Natural killer cell (primary cell): ENCODE measurements around the gene ERGIC3. TPM values are rescaled to one million over a fixed set of nuclear protein-coding genes. Genes with fewer than 3 reads are reported as not detected.
A peak's percentile ranks its signal among the peaks of the same experiment; 100 is the strongest.

Source experiments
- ATAC-seq, 3 donors: fragments of 150-1000 bp in 2 of 3; fragments of 200-7000 bp in 1 of 3; cut with Tn5 transposase; 1 replicate in 1 of 3; 2 replicates in 2 of 3; pipeline ENCODE4 v1.10.0; 2021; ENCODE audit warnings: mild to moderate bottlenecking in 2 of 3, moderate library complexity in 2 of 3
- DNase-seq, 2 donors: peaks; one replicate each; pipeline versions ENCODE4 v3.0.0 to v3.0.0-alpha.2; 2013 to 2021; ENCODE audit warnings: mixed read lengths in 1 of 2
- H3K27ac ChIP-seq: one replicate; pipeline ENCODE4 v1.5.1; 2013; ENCODE audit warnings: mild to moderate bottlenecking, low read length
- H3K27me3 ChIP-seq: one replicate; pipeline ENCODE4 v1.6.1; 2013; ENCODE audit warnings: low read length; ENCODE audit not compliant: control insufficient read depth, insufficient read depth
- H3K36me3 ChIP-seq: one replicate; pipeline ENCODE4 v1.6.1; 2013; ENCODE audit warnings: low read length; ENCODE audit not compliant: control insufficient read depth, insufficient read depth
- H3K4me1 ChIP-seq: one replicate; pipeline ENCODE4 v1.6.1; 2013; ENCODE audit warnings: low read length; ENCODE audit not compliant: control insufficient read depth, insufficient read depth
- H3K4me3 ChIP-seq: one replicate; pipeline ENCODE4 v1.5.1; 2013; ENCODE audit warnings: low read length
- H3K9me3 ChIP-seq: one replicate; pipeline ENCODE4 v1.6.1; 2013; ENCODE audit warnings: low read length; ENCODE audit not compliant: control insufficient read depth, insufficient read depth
- H3K27ac Mint-ChIP-seq, 2 donors: one replicate each; pipeline ENCODE4 v1.8.0; 2022; ENCODE audit warnings: mild to moderate bottlenecking in 2 of 2, mixed read lengths in 2 of 2, moderate library complexity in 1 of 2
- H3K27me3 Mint-ChIP-seq, 2 donors: one replicate each; pipeline ENCODE4 v1.8.0; 2022; ENCODE audit warnings: low read depth in 2 of 2, mixed read lengths in 2 of 2
- H3K36me3 Mint-ChIP-seq: one replicate; pipeline ENCODE4 v1.8.0; 2022; ENCODE audit warnings: mixed read lengths
- H3K4me1 Mint-ChIP-seq, 2 donors: one replicate each; pipeline ENCODE4 v1.8.0; 2022; ENCODE audit warnings: mixed read lengths in 2 of 2
- H3K4me3 Mint-ChIP-seq: one replicate; pipeline ENCODE4 v1.8.0; 2022; ENCODE audit warnings: mild to moderate bottlenecking, moderate library complexity, mixed read lengths
- H3K9me3 Mint-ChIP-seq, 2 donors: one replicate each; pipeline ENCODE4 v1.8.0; 2022; ENCODE audit warnings: mixed read lengths in 2 of 2
- WGBS: methylation state at CpG from one replicate; pipeline ENCODE4 v1.1.7; 2013; ENCODE audit warnings: missing lambda C conversion rate; ENCODE audit not compliant: insufficient coverage; 5-methylcytosine and 5-hydroxymethylcytosine counted together
- intact Hi-C: fragments of 100-400 bp; cut with micrococcal nuclease; formaldehyde crosslinking; loops from one replicate; pipeline ENCODE4 v1.14.2; 2022
- total RNA-seq, 4 donors: library from RNA; stranded (reverse); fragments of 120-200 nt in 1 of 4; gene quantifications; one replicate each; pipeline versions ENCODE4 v1.2.3 to v1.2.4, GENCODE V29; 2013 to 2022
- TF ChIP-seq, protein P1 (sequence below): fragments of 200-600 bp; IDR thresholded peaks from one replicate; pipeline ENCODE4 v1.8.0; 2022; ENCODE audit warnings: antibody characterized with exemption

Gene ERGIC3
- total RNA-seq, 3 donors from 2014 or later (not counting 1 experiment from before 2014, with no cell fraction given): 128 to 130 (median 129) TPM

DNA sequence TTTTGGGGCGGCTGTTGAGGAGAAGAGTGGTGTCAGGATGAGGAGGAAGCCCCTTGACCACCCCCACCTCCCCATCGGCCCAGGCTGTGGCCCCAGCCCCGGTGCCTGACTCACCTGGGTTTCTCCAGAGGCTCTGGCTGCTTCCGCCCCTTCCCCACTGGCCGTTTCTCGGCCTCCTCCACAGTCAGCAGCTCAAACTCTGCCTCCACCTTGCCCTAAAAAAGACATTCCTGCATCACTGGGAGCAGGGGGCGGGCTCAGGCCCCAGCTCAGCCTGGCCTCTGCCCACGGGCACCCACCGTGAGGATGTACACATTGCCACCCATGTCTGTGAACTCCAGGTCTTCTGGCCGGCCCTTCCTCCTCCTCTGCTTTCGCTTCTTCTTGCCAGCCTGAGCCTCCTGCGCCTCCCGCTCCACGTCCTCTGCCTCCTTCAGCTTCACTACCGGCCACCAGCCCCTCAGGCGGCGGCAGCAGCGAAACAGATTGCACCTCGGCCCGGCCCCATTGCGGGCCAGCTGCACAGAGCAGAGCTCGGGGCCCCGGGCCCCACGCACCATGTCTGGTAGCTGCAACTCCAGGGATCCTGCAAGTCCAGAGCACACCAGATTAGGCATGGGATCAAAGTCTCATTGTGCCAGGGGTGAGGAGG is 17.3 kb downstream of the ERGIC3 start:
- Mint-ChIP-seq H3K9me3 (no peaks in the 10 kb centered on the region), H3K27me3 (no peaks in the 10 kb centered on the region), H3K36me3 (no peaks in the 10 kb centered on the region), H3K4me3 (no peak overlapping the region), H3K4me1 (peaks cover 0 to 6% of the 10 kb centered on the region in 2 donors), H3K27ac (peak overlapping the region in 1 of 2 donors; percentile 46)
- H3K9me3 ChIP-seq: no peaks in the 10 kb centered on the region
- WGBS: 93% methylated on average over 23 of the region's 24 CpGs
- H3K4me1 ChIP-seq: no peaks in the 10 kb centered on the region
- no peak overlapping the region for H3K4me3 ChIP-seq
- peaks cover 17% of the 10 kb centered on the region for H3K36me3 ChIP-seq
- no peak overlapping the region for H3K27ac ChIP-seq
- TF ChIP-seq, protein P1, sequence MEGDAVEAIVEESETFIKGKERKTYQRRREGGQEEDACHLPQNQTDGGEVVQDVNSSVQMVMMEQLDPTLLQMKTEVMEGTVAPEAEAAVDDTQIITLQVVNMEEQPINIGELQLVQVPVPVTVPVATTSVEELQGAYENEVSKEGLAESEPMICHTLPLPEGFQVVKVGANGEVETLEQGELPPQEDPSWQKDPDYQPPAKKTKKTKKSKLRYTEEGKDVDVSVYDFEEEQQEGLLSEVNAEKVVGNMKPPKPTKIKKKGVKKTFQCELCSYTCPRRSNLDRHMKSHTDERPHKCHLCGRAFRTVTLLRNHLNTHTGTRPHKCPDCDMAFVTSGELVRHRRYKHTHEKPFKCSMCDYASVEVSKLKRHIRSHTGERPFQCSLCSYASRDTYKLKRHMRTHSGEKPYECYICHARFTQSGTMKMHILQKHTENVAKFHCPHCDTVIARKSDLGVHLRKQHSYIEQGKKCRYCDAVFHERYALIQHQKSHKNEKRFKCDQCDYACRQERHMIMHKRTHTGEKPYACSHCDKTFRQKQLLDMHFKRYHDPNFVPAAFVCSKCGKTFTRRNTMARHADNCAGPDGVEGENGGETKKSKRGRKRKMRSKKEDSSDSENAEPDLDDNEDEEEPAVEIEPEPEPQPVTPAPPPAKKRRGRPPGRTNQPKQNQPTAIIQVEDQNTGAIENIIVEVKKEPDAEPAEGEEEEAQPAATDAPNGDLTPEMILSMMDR: no peak
- DNase-seq (no peak), ATAC-seq (no peak)
- no peaks in the 10 kb centered on the region for H3K27me3 ChIP-seq
- intact Hi-C loops: no loop called here

DNA sequence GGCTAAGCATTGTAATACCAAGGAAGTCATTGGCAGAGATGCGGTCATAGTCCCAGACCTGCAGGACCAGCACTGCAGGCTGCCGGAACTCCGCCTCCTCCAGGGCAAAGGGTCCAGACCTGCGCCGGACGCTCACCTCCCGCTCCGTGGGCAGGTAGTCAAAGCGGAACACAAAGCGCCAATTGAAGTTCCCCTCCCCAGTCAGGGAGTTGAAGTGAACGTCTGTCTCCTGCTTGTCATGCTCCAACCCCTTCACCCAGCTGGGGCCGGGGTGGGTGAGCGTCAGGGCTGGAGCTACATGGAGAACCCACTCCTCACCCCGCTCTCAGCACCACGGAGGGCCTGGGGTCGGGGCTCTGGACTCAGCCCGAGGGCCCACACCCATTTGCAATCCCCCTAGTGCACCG is 18.2 kb downstream of the ERGIC3 start:
- H3K4me1 Mint-ChIP-seq: peaks cover 0 to 6% of the 10 kb centered on the region in 2 donors
- Histone ChIP-seq H3K27me3 (no peaks in the 10 kb centered on the region), H3K4me3 (no peak overlapping the region), H3K36me3 (peaks cover 10% of the 10 kb centered on the region), H3K4me1 (no peaks in the 10 kb centered on the region), H3K27ac (no peak overlapping the region), H3K9me3 (no peaks in the 10 kb centered on the region)
- H3K9me3 Mint-ChIP-seq: no peaks in the 10 kb centered on the region
- DNase-seq (no peak), ATAC-seq (no peak)
- no peaks in the 10 kb centered on the region for H3K36me3 Mint-ChIP-seq
- H3K27ac Mint-ChIP-seq: no peak overlapping the region
- WGBS: 86% methylated on average over 18 of the region's 18 CpGs
- intact Hi-C loops: no loop called here
- TF ChIP-seq, protein P1: no peak
- H3K27me3 Mint-ChIP-seq: no peaks in the 10 kb centered on the region
- no peak overlapping the region for H3K4me3 Mint-ChIP-seq

DNA sequence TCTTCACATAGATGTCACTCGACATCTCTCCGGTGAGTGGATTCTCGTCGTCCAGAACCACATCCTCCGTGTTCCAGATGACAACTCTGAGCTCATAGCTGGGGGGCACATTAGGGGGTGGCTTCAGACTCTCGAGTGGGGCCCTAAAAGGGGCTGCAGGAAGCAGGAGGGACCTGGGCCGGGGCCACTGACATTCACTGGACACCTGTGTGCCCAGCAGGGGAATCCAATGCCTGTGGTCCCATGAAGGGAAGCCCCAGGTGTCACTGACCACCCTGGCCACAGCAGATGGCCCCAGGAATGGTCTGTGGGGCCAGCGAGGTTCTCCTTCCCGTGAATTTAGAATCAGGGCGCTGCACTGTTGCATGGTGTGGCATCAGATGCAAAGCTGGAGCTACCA is 18.7 kb downstream of the ERGIC3 start:
- H3K4me3 ChIP-seq: no peak overlapping the region
- no peaks in the 10 kb centered on the region for H3K9me3 ChIP-seq
- peaks cover 0 to 6% of the 10 kb centered on the region in 2 donors for H3K4me1 Mint-ChIP-seq
- no peaks in the 10 kb centered on the region for H3K27me3 ChIP-seq
- no peak for DNase-seq
- no peak overlapping the region for H3K27ac ChIP-seq
- H3K4me1 ChIP-seq: no peaks in the 10 kb centered on the region
- H3K9me3 Mint-ChIP-seq: no peaks in the 10 kb centered on the region
- no peaks in the 10 kb centered on the region for H3K27me3 Mint-ChIP-seq
- H3K4me3 Mint-ChIP-seq: no peak overlapping the region
- H3K36me3 ChIP-seq: peaks cover 7% of the 10 kb centered on the region
- no peak overlapping the region for H3K27ac Mint-ChIP-seq
- intact Hi-C loops: no loop called here
- no peak for ATAC-seq
- 79% methylated on average over 10 of the region's 10 CpGs for WGBS
- TF ChIP-seq, protein P1: no peak
- no peaks in the 10 kb centered on the region for H3K36me3 Mint-ChIP-seq

- H3K27ac ChIP-seq: no peak overlapping the region
- TF ChIP-seq, protein P1: no peak
- Mint-ChIP-seq H3K4me3 (no peak overlapping the region), H3K9me3 (no peaks in the 10 kb centered on the region), H3K27me3 (no peaks in the 10 kb centered on the region), H3K4me1 (peaks cover 0 to 6% of the 10 kb centered on the region in 2 donors), H3K27ac (no peak overlapping the region), H3K36me3 (no peaks in the 10 kb centered on the region)
- intact Hi-C loops: no loop called here
- WGBS: 49% methylated on average over 7 of the region's 7 CpGs
- H3K36me3 ChIP-seq: peaks cover 4% of the 10 kb centered on the region
- H3K4me3 ChIP-seq: no peak overlapping the region
- H3K4me1 ChIP-seq: no peaks in the 10 kb centered on the region
- H3K9me3 ChIP-seq: no peaks in the 10 kb centered on the region
- no peaks in the 10 kb centered on the region for H3K27me3 ChIP-seq
- DNase-seq: peak in 1 of 2 donors; percentile 45
- peak; percentile 48 to 59 (median 58) for ATAC-seq
Measured at GRCh38 chr20:35561268-35561667, 19.4 kb downstream of the ERGIC3 start.
